ENCODE measurements around the gene RALB.
"Not testable (repeated sequence)": the region's sequence is repeated elsewhere in the genome, so short reads cannot be mapped to it uniquely, and the experiment has no call there.

The RALB gene

DNA sequence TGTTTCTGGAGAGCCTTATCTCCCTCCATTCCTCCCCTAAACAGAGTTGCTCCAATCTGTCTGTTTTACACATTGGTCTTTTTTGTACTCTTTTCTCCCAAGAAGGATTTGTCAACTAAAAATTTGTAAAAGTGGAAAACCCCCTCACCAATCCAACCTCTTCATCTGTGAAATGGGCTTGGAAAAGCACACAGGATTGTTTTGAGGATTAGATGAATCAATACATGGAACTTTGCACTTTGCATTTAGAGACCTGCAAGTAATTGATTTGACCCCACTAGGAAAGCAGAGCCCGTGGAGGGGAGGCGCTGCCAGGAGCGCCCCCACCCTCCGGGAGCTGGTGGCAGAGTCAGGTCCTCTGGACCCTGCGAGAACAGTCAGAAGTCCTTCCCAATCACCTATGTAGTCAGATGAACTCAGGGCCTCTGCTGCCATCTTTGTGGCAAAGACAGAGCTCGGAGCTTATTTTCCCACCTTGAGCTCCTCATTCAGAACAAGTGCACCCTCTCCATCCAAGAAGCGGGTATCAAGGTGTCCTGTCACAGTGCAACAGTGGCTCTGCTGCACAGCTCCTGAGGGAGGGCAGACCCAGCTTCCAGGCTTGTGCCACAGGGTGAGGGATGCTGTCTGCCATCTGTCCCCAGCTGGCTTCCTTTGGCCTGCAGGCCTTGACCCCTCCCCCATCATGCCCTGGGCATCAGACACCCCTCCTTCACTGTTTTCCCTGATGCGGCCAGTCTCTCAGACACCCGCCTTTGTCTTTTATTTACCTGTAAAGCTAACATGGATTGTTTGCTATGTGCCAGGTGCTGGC lies 27.7 kb upstream of the RALB start:
- DNase-seq (ENCODE audit: low spot score): no peak

DNA sequence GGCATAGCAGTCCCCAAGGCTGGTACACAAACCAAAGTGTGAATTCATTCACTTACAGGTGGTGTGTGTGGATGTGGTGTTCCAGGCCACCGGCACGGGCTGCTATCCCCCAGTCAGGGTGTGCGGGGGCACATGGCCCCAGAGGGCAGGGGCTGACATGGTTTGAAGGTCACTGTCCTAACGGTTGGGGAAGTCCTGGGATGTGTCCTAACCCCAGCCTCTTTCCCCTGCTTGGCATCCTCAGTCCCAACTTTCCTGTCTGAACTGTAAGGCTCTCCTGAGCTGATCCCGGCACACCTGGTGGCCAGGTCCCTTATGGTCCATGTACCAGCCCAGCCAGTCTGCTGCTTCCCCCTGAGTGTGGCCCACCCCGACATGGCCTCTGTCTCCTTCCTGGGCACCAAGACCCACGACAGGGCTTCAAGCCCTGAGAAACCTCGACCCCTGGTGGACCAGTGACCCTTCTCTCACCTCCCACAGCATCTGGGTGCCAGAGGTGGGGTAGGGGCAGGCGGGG lies 27.0 kb upstream of the RALB start:
- no peak for DNase-seq (ENCODE audit: low spot score)

DNA sequence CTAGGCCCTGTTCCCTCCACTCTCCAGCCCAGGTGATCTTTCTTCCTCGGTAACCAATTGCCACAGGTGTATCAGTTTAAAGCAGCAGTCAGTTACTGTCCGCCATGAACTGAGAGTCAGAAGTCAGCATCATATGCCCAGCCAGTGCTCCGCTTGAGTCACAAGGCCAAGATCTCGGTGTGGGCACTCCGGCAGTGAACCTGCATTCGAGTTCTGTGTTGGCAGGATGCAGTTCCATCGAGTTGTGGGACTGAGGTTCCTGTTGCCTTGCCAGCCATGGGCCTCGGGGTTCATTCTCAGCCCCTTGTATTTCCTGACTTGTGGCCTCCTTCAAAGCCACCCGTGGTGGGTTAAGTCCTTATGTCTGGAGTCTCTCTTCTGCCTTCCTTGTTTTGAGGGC lies 26.3 kb upstream of the RALB start:
- no peak for DNase-seq (ENCODE audit: low spot score)

DNA sequence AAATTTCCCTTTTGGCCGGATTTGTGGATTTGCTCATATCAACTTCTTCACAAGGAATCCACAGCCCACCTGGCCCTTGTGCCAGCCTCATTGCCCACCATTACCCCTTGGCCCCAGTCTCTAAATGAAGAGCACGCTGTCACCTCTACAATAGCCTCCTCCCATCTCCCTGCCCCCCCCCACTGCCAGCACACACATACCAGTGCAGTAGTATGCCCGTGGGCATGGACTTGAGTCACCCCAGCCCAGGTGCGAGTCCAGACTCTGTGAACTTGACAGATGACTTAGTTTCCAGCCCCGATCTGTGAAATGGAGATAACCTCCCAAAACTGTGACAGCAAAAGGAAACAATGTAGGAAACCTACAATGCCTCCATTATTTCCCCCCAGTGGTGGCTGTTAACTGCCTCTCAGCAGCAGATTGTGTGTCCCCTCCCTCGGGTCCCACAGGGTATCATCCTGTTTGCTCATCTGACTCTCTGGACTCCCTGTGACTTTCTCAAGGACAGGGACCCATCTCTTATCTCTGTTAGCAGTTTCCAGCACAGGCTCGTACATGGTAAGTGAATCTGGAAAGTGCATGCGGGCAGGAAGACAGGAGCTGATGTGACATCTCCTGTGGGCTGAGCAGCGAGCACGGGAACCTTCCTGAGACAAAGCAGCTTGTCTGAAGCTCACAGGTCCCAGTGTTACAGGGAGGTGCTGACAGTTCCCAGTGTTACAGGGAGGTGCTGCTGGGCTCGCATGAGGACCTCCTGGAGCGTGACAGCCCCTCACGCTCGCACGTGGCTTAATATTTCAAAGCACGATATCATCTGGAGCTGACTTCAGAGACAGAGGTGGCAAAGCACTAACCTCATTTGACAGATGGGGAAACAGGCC lies 25.3 kb upstream of the RALB start:
- no peak for DNase-seq (ENCODE audit: low spot score)

GRCh38 chr2:120228503-120228902 lies 24.1 kb upstream of the RALB start:
- no peak for DNase-seq (ENCODE audit: low spot score)

DNA sequence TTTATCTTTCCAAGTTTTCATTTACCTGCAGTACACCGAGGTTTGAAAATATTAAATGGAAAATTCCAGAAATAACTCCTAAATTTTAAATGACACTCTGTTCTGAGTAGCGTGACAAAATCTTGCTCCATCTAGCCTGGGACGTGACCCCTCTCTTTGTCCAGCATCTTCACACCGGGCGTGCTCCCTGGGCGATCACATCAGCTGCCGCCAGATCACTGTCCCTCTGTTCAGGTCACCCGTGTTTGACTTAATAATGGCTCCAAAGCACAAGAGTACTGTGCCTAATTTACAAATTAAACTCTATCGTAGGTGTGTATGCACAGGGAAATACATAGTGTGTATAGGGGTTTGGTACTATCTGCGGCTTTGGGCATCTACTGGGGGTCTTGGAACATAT lies 23.3 kb upstream of the RALB start:
- DNase-seq (ENCODE audit: low spot score): no peak

GRCh38 chr2:120230515-120231471 lies 21.9 kb upstream of the RALB start:
- no peak for DNase-seq (ENCODE audit: low spot score)

GRCh38 chr2:120231564-120231973 lies 21.1 kb upstream of the RALB start:
- DNase-seq (ENCODE audit: low spot score): no peak

GRCh38 chr2:120231974-120232635 lies 20.5 kb upstream of the RALB start:
- DNase-seq (ENCODE audit: low spot score): peak; percentile 84

GRCh38 chr2:120233292-120233691 lies 19.4 kb upstream of the RALB start:
- DNase-seq (ENCODE audit: low spot score): no peak

DNA sequence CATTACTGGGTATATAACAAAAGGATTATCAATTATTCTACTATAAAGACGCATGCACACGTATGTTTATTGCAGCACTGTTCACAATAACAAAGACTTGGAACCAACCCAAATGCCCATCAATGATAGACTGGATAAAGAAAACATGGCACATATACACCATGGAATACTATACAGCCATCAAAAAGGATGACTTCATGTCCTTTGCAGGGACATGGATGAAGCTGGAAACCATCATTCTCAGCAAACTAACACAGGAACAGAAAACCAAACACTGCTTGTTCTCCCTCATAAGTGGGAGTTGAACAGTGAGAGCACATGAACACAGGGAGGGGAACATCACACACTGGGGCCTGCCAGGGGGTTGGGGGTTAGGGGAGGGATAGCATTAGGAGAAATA lies 17.5 kb upstream of the RALB start:
- DNase-seq (ENCODE audit: low spot score): not testable (repeated sequence)

GRCh38 chr2:120235681-120236080 lies 17.0 kb upstream of the RALB start:
- no peak for DNase-seq (ENCODE audit: low spot score)

DNA sequence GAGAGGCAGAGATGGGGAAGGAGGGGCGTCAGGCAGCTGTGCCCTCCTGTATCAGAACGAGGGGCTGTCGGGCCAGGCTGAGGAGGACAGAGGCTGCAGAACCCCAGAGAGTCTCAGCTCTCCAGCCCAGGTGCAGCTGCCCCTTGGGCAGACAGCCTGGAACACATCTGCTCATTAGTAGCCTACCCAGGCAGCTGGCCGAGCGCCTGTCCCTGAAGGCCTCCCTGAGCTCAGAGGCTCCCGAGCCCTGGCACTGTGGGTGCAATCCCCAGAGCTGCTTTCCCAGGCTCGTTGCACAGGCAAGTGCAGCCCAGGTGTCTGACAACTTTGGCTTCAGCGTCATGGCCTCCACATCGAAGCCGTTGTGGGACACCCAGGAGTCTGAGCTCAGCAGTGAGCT lies 16.3 kb upstream of the RALB start:
- DNase-seq (ENCODE audit: low spot score): no peak

DNA sequence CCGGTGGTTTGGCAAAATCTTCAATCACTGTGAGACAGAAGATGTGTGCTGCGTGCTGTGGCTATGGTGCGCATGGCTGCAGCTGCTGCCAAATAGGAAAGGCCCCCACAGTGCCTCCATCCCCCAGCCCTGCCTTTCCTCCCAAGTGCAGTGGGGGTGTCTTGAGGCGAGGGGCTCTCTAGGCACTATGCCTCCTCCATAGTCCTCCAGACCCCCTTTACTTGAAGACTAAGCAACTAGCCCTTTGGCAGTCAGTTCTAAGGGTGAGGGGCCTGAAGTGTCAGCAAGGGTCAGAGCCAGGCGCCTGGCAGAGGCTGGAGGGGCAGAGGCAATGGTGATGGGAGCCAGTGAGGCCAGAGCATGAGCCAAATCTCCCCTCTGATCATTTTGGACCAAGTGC lies 15.9 kb upstream of the RALB start:
- no peak for DNase-seq (ENCODE audit: low spot score)

- no peak for DNase-seq (ENCODE audit: low spot score)
Observed at GRCh38 chr2:120237491-120237902, 15.2 kb upstream of the RALB start.

DNA sequence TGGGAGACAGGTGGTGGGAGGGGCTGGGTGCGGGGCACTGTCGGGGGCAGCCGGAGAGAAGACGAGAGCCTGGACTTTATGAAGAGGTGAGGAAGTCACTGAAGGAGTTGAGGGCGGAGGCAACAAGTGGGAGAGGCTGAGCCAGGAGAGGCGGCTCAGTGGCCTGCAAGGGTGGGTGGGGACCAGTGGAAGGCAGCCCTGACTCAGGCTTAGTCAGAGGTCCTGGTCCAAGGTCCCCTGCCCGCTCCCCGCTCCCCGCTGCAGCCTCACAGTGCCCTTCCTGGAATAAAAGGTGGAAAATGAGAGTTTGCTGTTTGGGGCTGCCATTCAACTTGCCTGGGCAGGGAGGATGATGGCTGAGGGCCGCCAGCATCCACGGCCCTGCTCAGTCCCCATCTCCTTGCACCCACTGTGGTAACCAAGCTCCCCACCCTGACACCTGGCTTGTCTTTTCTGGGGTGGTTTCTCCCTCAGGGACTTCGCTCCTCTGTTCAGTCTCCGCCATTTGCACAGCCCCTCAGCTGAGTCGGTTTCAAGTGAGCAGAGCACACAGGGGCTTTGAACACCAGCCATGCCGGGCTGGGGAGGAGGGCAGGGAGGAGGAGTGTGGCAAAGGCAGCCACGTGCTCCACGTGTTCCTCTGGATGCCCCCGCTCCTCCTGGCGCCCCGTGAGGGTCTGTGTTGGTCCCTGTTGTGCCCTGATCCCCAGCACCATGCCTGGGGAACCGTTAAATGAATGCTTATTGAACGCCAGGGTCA lies 13.7 kb upstream of the RALB start:
- DNase-seq (ENCODE audit: low spot score): no peak

DNA sequence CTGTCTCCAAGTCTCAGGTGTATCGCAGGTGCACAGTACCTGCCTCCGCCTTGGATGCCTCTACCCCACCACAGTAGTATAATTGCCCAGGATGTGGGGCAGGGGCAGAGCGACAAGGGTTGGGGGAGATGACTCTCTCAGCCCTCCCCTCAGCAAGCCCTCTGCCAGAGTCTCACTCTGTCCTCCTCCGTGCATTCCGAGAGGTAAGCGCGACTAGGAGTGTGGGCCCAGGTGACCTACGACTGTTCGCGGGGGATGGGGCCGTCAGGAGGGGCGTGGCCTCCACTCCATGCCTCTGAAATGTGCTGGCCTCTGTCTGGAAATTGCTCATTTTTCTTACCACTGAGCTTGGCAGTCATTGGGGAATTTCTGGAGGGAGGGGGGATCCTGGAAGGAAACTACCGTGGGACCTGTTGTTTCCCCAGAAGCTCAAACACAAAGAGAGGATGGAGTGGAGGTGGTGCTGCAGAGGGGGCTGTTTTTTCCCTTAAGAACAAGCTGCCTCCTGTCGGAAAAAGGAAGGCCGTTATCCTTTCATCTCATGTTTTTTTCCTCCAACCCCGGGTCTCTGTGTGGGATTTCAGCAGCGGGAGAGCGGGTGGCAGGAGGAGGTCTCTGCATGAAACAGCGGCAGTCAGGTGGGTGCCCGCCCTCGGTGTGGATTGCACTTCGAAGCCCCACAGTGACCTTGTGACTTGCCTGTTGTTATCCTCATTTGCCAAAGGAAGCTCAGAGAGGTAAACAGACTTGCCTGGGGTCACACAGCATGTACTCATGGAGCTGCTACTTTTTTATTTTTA lies 13.0 kb upstream of the RALB start:
- DNase-seq (ENCODE audit: low spot score): no peak

DNA sequence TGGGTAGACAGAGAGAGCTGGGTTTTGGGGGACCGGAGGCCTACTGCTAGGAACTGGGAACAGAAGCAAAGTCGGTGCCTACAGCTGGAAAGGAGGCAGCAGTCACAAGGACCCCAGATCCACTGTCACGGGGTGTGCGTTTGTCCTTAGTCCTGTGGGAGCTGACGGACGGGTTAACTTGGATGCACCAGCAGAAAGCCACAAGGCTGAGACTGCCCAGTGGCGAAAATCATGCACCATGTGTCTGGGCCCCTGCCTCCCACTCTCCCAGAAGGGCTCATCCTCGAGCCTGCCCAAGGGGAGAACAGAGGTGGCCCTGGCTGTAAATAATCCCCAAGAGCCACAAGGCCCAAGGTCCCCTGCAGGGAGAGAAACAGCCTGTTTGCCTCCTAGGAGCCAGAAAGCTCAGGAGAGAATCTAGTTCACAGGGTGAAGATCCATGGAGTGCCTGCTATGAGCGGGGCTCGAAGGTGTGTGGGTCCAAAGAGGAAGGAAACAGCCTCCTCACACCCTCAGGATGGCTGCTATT lies 11.7 kb upstream of the RALB start:
- no peak for DNase-seq (ENCODE audit: low spot score)

DNA sequence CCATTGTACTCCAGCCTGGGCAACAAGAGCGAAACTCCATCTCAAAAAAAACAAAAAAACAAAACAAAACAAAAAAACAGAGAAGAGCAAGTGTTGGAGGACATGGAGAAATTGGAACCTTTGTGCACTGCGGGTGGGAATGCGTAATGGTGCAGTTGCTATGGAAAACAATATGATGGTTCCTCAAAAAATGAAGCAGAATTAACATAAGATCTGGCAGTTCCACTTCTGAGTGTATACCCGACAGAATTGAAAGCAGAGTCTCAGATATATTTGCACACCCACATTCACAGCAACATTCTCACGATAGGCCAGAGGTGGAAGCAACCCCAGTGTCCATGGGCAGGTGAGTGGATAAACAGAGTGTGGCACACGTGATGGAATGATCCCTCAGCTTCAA lies 11.0 kb upstream of the RALB start:
- DNase-seq (ENCODE audit: low spot score): no peak

All from CD4-positive, alpha-beta T cell treated with Interleukin-15 for 4 hours (primary cell).